GM08714 (cell line): Measurements from ENCODE around the gene PLBD2.

ENCODE experiments used
- H3K4me3 ChIP-seq: fragments of 200-500 bp; sonication (Bioruptor generic); 2 replicates; pipeline ENCODE4 v1.5.1; 2014; ENCODE audit warnings: mild to moderate bottlenecking, low read length, inconsistent platforms
- ZNF274 ChIP-seq: IDR thresholded peaks from 2 replicates; pipeline ENCODE4 v1.6.1; 2012; ENCODE audit warnings: mild to moderate bottlenecking, low read depth, low read length

Gene PLBD2

GRCh38 chr12:113371808-113372207, 13.4 kb downstream of the PLBD2 start:
- H3K4me3 ChIP-seq: no peak overlapping the region
- no peak for TF ChIP-seq ZNF274

GRCh38 chr12:113372371-113372770, 14.0 kb downstream of the PLBD2 start:
- TF ChIP-seq ZNF274: no peak
- no peak overlapping the region for H3K4me3 ChIP-seq

DNA sequence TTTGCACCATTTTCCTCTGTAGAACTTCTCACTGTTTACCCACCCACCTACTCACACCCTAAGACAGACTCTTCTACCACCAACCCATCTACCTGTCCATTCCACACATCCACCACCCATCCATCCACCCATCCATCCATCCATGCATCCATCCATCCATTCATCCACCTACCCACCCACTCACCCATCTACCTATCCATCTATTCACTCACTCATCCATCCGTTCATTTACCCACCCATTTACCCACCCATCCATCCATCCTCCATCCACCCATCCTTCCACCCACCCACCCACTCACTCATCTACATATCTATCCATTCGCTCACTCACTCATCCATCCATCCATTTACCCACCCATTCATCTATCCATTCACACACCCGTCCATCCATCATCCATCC, 15.1 kb downstream of the PLBD2 start:
- TF ChIP-seq ZNF274: no peak
- H3K4me3 ChIP-seq: no peak overlapping the region

DNA sequence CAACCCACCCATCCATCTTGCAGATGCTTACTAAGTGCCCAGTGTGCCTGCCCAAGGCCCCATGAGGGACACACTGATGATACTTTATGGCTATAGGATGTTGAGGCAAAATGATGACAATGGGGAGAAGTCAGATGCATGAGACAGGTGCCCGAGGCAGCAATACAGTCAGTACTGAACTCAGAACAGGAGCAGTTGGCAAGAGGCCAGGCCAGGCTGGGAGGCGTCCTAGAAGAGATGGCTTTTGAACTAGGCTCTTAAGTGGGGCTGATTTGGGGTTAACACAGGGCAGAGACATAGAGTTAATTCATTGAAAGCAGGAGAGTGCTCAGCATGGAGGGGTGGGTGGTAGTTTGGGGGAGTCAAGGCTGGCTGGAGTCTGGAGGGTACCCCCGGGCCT, 15.6 kb downstream of the PLBD2 start:
- no peak for TF ChIP-seq ZNF274

DNA sequence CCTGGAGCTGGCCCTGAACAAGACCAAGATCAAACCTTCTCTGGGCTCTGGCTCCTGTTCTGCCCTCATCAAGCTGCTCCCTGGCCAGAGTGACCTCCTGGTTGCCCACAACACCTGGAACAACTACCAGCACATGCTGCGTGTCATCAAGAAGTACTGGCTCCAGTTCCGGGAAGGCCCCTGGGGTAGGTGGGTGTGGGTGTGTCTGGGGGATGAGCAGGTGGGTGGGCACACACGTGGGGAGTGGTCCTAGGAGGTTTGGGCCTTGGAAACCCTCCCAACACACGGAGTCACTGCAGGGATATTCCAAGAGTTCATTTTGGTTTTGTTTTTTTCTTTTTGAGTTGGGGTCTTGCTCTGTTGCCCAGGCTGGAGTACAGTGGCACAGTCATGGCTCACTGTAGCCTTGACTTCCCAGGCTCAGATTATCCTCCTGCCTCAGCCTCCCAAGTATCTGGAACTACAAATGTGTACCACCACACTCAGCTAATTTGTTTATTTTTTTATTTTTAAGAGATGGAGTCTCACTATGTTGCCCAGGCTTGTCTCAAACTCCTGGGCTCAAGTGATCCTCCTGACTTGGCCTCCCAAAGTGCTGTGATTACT, 16.5 kb downstream of the PLBD2 start:
- no peak for TF ChIP-seq ZNF274
- no peak overlapping the region for H3K4me3 ChIP-seq

More for the DNA sequence above, 15.6 kb downstream of the PLBD2 start:
- H3K4me3 ChIP-seq: no peak overlapping the region

- H3K4me3 ChIP-seq: no peak overlapping the region
- no peak for TF ChIP-seq ZNF274
Observed at GRCh38 chr12:113378291-113378690, 19.9 kb downstream of the PLBD2 start.

DNA sequence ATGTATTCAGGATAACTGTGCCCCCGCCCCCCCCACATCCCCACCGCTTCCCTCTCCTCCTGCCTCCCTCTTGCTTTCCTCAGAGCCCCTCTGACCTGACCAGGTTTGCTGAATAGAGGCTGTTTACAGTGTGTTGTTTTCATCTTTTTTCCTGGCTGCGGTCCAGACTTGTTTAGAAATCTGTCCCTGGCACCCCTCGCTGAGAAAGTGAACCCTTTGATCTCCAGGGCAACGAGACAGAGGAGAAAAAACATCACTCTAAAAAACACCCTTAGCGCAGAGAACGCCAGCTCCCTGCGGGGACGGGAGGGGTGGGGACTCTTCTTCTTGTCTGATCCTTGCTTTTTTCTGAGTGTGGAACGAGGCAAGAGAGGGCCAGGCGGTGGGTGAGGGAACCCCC, 22.8 kb downstream of the PLBD2 start:
- no peak for TF ChIP-seq ZNF274
- H3K4me3 ChIP-seq: no peak overlapping the region

DNA sequence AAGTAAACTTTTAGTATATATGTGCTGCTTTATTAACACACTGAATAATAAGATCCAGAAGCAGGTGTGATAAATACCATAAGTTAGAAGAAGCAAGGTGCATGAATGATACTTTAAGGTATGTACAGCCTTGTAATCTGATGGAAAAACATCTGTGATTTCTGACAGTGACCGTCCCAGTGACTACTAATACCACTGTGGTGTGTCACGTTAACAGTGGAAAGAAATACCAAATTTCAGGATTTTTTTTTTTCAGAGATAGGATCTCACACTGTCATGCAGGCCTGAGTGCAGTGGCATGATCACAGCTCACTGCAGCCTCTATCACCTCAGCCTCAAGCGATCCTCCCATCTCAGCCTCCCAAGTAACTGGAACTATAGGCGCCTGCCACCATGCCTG, 23.8 kb downstream of the PLBD2 start:
- TF ChIP-seq ZNF274: no peak
- no peak overlapping the region for H3K4me3 ChIP-seq

DNA sequence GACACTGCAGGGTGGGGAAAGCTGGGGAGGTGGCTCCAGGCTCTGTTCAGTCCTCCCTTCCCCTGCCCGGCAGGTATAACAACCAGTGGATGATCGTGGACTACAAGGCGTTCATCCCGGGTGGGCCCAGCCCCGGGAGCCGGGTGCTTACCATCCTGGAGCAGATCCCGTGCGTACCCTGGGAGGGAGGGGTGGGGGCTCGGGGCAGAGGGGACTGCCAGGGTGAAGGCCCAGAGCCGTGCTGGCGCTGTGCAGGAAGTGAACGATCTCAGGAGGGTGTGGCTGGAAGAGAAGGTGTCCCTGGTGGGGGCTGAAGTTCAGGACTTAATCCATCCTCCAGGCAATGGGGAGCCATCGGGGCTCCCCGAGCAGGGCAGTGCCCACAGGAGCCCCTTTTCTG, 26.4 kb downstream of the PLBD2 start:
- H3K4me3 ChIP-seq: no peak overlapping the region
- no peak for TF ChIP-seq ZNF274

DNA sequence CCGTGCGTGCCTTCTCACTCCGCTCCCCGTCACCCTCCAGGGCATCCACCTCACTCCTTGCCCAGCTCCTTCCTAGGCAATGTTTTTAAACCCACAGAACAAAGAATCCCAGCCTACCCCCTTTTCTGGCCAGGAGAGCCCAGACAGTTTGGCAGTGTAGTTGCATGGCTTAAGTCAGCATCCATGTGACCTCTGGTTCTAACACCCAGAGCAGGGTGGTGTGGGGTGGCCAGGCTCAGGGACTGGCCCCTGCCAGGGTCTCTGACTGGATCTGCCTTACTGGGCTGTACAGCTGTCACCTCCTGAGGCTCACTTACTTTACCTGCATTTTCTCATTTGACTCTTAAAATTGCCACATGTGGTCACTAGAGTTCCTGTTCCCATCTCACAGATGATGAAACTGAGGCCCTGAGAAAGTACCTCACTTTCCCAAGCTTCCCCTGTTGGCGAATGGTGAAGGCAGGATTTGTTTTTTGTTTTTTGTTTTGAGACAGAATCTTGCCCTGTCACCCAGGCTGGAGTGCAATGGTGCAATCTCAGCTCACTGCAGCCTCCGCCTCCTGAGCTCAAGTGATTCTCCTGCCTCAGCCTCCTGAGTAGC, 27.0 kb downstream of the PLBD2 start:
- H3K4me3 ChIP-seq: no peak overlapping the region
- no peak for TF ChIP-seq ZNF274

- TF ChIP-seq ZNF274: no peak
- H3K4me3 ChIP-seq: no peak overlapping the region
Observed at GRCh38 chr12:113386866-113387566, 28.6 kb downstream of the PLBD2 start.

GRCh38 chr12:113387631-113388030, 29.2 kb downstream of the PLBD2 start:
- no peak for TF ChIP-seq ZNF274
- no peak overlapping the region for H3K4me3 ChIP-seq

DNA sequence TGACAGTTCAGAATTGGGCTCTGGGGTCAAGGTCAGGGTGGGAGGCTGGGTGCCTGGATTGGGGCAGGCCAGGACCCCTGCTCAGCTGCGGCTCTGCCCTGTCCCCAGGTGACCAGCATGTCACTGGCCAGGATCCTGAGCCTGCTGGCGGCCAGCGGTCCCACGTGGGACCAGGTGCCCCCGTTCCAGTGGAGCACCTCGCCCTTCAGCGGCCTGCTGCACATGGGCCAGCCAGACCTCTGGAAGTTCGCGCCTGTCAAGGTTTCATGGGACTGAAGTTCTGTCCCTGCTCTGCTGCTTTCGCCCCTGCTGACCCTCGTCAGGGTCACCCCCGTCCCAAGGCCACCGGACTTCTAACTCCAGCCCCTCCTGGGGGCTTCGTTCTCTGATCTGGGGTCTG, 30.0 kb downstream of the PLBD2 start:
- no peak for TF ChIP-seq ZNF274
- no peak overlapping the region for H3K4me3 ChIP-seq

DNA sequence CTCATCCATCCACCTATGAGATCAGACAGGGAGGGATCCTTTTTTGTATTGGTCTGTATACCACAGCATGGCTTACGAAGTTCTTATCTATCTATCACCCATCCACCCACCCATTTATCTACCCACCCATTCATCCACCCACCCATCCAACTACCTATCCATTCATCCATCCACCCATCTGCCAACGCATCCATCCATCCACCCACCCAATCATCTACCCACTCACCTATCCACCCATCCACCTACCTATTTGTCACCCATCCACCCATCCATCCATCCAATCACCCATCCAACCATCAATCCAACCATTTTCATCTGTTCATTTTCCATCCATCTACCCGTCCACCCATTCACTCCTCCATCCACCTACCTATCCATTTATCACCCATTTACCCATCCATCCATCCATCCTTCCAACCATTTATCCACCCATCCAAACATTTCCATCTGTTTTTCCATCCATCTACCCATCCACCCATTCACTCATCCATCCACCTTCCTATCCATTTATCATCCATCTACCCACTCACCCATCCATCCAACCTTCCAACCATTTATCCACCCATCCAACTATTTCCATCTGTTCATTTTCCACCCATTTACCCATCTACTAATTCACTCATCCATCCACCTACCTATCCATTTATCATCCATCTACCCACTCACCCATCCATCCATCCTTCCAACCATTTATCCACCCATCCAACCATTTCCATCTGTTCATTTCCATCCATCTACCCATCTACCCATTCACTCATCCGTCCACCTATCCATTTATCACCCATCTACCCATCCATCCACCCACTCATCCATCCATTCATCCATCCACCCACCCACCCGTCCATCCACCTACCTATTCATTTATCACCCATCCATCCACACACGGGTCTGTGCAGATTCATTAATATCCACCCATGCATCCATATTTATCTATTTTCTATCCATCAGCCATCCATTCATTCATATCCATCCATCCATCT, 32.0 kb downstream of the PLBD2 start:
- TF ChIP-seq ZNF274: no peak
- H3K4me3 ChIP-seq: no peak overlapping the region

- H3K4me3 ChIP-seq: no peak overlapping the region
- TF ChIP-seq ZNF274: no peak
Observed at GRCh38 chr12:113391145-113391544, 32.8 kb downstream of the PLBD2 start.
